BLaER1 treated with 17β-estradiol and CSF1 and Interleukin-3, amounts not matched to agents 10 nM and 100 nM (cell line): Measurements from ENCODE around the gene FAM135A.
A peak's percentile ranks its signal among the peaks of the same experiment; 100 is the strongest.
"Not testable (repeated sequence)": the region's sequence is repeated elsewhere in the genome, so short reads cannot be mapped to it uniquely, and the experiment has no call there.

Experiments used
- H3K27ac ChIP-seq, 11 experiments: shearing (Covaris generic); formaldehyde crosslinking; 2 replicates each; pipeline ENCODE4 v1.8.1; 2022
- H3K27me3 ChIP-seq, 11 experiments: shearing (Covaris generic); formaldehyde crosslinking; 2 replicates each; pipeline ENCODE4 v1.8.1; 2022
- H3K36me3 ChIP-seq, 11 experiments: shearing (Covaris generic); formaldehyde crosslinking; 2 replicates each; pipeline ENCODE4 v1.8.1; 2022
- H3K4me1 ChIP-seq, 10 experiments: shearing (Covaris generic); formaldehyde crosslinking; 2 replicates each; pipeline ENCODE4 v1.8.1; 2022
- H3K4me2 ChIP-seq, 11 experiments: shearing (Covaris generic); formaldehyde crosslinking; 2 replicates each; pipeline ENCODE4 v1.8.1; 2022
- H3K4me3 ChIP-seq, 10 experiments: shearing (Covaris generic); formaldehyde crosslinking; 2 replicates each; pipeline ENCODE4 v1.8.1; 2022
- H3K9ac ChIP-seq, 11 experiments: shearing (Covaris generic); formaldehyde crosslinking; 2 replicates each; pipeline ENCODE4 v1.8.1; 2022
- H3K9me3 ChIP-seq, 11 experiments: shearing (Covaris generic); formaldehyde crosslinking; replicated peaks in 1 of 11; 2 replicates each; pipeline ENCODE4 v1.8.1; 2022
- H4K20me1 ChIP-seq, 11 experiments: shearing (Covaris generic); formaldehyde crosslinking; 2 replicates each; pipeline ENCODE4 v1.8.1; 2022
- Cebpa-rat ChIP-seq, 11 experiments: shearing (Covaris generic); IDR thresholded peaks; 2 replicates each; pipeline ENCODE4 v1.8.1; 2022

Gene FAM135A

GRCh38 chr6:70459235-70459634 lies 45.9 kb downstream of the FAM135A start:
- Histone ChIP-seq H3K4me3 (no peak overlapping the region), H3K4me2 (no peak overlapping the region), H3K9me3 (peaks cover 0 to 7% (median 0%) of the 10 kb centered on the region in 11 experiments; a peak in 4 of 22 replicates), H3K27ac (no peak overlapping the region), H3K36me3 (peaks cover 7 to 82% (median 47%) of the 10 kb centered on the region in 11 experiments; a peak in 21 of 22 replicates), H4K20me1 (peaks cover 0 to 27% (median 0%) of the 10 kb centered on the region in 11 experiments; a peak in 4 of 22 replicates), H3K27me3 (no peaks in the 10 kb centered on the region), H3K4me1 (no peaks in the 10 kb centered on the region), H3K9ac (no peak overlapping the region)
- TF ChIP-seq Cebpa-rat (IDR thresholded peaks at IDR 0.05): no peak

DNA sequence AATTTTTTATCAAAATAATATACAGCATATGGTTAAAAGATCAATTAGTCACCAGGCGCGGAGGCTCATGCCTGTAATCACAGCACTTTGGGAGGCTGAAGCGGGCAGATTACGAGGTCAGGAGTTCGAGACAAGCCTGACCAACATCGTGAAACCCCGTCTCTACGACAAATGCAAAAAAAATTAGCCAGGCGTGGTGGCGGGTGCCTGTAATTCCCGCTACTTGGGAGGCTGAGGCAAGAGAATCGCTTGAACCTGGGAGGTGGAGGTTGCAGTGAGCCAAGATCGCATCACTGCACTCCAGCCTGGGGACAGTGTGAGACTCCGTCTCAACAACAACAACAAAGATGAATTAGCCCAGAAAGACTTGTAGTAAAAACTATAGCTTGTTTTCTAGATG lies 46.4 kb downstream of the FAM135A start:
- not testable (repeated sequence) for H3K4me1 ChIP-seq, H3K9me3 ChIP-seq, H3K9ac ChIP-seq, H3K27me3 ChIP-seq, H3K4me3 ChIP-seq, H3K4me2 ChIP-seq, H3K27ac ChIP-seq
- Histone ChIP-seq H4K20me1 (peaks cover 0 to 27% (median 0%) of the 10 kb centered on the region in 11 experiments; a peak in 4 of 22 replicates), H3K36me3 (peaks cover 7 to 85% (median 45%) of the 10 kb centered on the region in 11 experiments; a peak in 21 of 22 replicates)

DNA sequence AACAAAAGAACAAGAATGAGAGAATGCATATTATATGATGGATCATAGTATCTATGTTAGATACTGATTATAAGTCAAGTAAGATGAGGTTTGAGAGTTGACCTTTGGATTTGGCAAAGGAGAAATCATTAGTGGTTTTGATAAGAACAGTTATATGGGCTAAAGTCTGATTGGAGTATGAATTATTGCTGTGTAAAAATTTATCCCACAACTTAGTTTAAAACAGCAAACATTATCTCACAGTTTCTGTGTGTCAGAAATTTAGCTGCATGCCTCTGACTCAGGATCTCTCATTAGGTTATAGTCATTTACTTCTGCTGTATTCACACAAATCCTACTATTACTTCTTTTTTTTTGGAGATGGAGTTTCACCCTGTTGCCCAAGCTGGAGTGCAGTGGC lies 56.7 kb downstream of the FAM135A start:
- Histone ChIP-seq H3K9me3 (peaks cover 0 to 13% (median 9%) of the 10 kb centered on the region in 11 experiments; a peak in 6 of 22 replicates), H3K9ac (no peak overlapping the region), H4K20me1 (peaks cover 0 to 16% (median 0%) of the 10 kb centered on the region in 11 experiments; a peak in 3 of 22 replicates), H3K36me3 (peaks cover 47 to 100% (median 80%) of the 10 kb centered on the region in 11 experiments), H3K27me3 (no peaks in the 10 kb centered on the region), H3K4me2 (no peak overlapping the region), H3K27ac (no peak overlapping the region), H3K4me3 (no peak overlapping the region), H3K4me1 (no peaks in the 10 kb centered on the region)
- TF ChIP-seq Cebpa-rat (IDR thresholded peaks at IDR 0.05): no peak

DNA sequence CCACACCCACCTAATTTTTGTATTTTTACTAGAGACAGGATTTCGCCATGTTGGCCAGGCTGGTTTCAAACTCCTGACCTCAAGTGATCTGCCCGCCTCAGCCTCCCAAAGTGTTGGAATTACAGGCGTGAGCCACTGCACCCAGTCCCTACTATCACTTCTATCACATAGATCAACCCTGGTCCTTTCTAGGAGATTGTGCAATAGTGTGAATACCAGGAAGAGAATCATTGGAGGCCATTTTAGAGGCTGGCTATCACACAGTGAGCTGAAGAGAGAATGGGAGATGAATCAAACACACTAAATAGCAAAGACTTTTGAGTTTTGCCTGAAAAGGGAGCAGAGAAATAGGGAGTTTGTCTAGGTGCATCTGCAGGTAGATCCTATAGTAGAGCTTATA lies 57.2 kb downstream of the FAM135A start:
- H3K4me3 ChIP-seq, H3K27ac ChIP-seq, H3K4me2 ChIP-seq, H3K9ac ChIP-seq, H3K4me1 ChIP-seq, H3K27me3 ChIP-seq: not testable (repeated sequence)
- peaks cover 0 to 16% (median 0%) of the 10 kb centered on the region in 11 experiments; a peak in 3 of 22 replicates for H4K20me1 ChIP-seq
- peaks cover 0 to 11% (median 6%) of the 10 kb centered on the region in 11 experiments; a peak in 6 of 22 replicates for H3K9me3 ChIP-seq
- peaks cover 43 to 100% (median 77%) of the 10 kb centered on the region in 11 experiments for H3K36me3 ChIP-seq
- TF ChIP-seq Cebpa-rat (IDR thresholded peaks at IDR 0.05): peak in 4 of 11 experiments; percentile 28 to 57 (median 34); a peak in 3 of 22 replicates

DNA sequence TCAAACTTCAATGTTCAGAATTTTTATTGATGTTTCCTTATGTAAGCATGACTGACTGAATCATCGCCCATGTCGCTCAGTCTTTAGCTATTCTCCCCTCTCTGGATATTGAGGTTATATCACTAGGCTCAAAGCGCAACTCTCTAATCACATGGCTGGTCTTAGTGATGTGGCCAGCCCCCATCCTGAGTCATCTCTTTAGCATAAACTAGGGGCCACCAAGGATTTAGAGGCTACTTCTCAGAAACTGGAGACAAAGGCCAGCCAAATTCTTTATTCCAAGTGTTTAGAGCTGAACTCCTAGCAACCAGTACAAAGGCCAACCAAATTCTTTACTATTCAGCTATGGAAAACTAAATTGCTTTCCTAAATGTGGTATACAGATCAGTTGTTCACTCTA lies 61.4 kb downstream of the FAM135A start:
- Histone ChIP-seq H3K4me2 (no peak overlapping the region), H3K9me3 (peaks cover 0 to 4% (median 0%) of the 10 kb centered on the region in 11 experiments; a peak in 3 of 22 replicates), H3K36me3 (peaks cover 44 to 98% (median 72%) of the 10 kb centered on the region in 11 experiments)

GRCh38 chr6:70479236-70479635 lies 65.9 kb downstream of the FAM135A start:
- H3K36me3 ChIP-seq: peaks cover 22 to 93% (median 50%) of the 10 kb centered on the region in 11 experiments
- no peak overlapping the region for H3K4me2 ChIP-seq
- H3K9me3 ChIP-seq: peaks cover 0 to 4% (median 0%) of the 10 kb centered on the region in 11 experiments; a peak in 3 of 22 replicates
- no peak overlapping the region for H3K27ac ChIP-seq
- H3K4me3 ChIP-seq: no peak overlapping the region
- H3K27me3 ChIP-seq: no peaks in the 10 kb centered on the region
- no peak for TF ChIP-seq Cebpa-rat (IDR thresholded peaks at IDR 0.05)
- H3K4me1 ChIP-seq: no peaks in the 10 kb centered on the region
- H3K9ac ChIP-seq: no peak overlapping the region
- peaks cover 0 to 5% (median 0%) of the 10 kb centered on the region in 11 experiments; a peak in 3 of 22 replicates for H4K20me1 ChIP-seq

More for the DNA sequence above, 61.4 kb downstream of the FAM135A start:
- no peaks in the 10 kb centered on the region for H3K27me3 ChIP-seq
- H3K27ac ChIP-seq: no peak overlapping the region
- H3K4me1 ChIP-seq: no peaks in the 10 kb centered on the region
- H4K20me1 ChIP-seq: peaks cover 0 to 16% (median 0%) of the 10 kb centered on the region in 11 experiments; a peak in 2 of 22 replicates
- no peak overlapping the region for H3K4me3 ChIP-seq
- TF ChIP-seq Cebpa-rat (IDR thresholded peaks at IDR 0.05): no peak
- no peak overlapping the region for H3K9ac ChIP-seq

DNA sequence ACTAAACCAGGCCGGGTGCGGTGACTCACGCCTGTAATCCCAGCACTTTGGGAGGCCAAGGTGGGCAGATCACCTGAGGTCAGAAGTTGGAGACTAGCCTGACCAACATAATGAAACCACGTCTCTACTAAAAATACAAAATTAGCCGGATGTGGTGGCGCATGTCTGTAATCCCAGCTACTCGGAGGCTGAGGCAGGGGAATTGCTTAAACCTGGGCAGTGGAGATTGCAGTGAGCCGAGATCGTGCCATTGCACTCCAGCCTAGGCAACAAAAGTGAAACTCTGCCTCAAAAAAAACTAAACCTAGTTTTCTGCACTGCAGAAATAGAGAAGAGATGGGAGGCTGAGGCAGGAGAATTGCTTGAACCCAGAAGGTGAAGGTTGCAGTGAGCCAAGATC lies 73.3 kb downstream of the FAM135A start:
- H3K4me3 ChIP-seq, H3K4me2 ChIP-seq, H3K27ac ChIP-seq, H4K20me1 ChIP-seq, H3K9me3 ChIP-seq, H3K4me1 ChIP-seq, H3K9ac ChIP-seq, H3K27me3 ChIP-seq: not testable (repeated sequence)
- peaks cover 11 to 71% (median 26%) of the 10 kb centered on the region in 11 experiments; a peak in 20 of 22 replicates for H3K36me3 ChIP-seq

- no peak overlapping the region for H3K27ac ChIP-seq
- no peaks in the 10 kb centered on the region for H3K9me3 ChIP-seq
- TF ChIP-seq Cebpa-rat (IDR thresholded peaks at IDR 0.05): no peak
- no peak overlapping the region for H3K4me2 ChIP-seq
- no peak overlapping the region for H3K9ac ChIP-seq
- H3K4me3 ChIP-seq: no peak overlapping the region
- peaks cover 4 to 61% (median 13%) of the 10 kb centered on the region in 11 experiments; a peak in 18 of 22 replicates for H3K36me3 ChIP-seq
- H3K27me3 ChIP-seq: no peaks in the 10 kb centered on the region
- no peaks in the 10 kb centered on the region; a peak in 1 of 22 replicates for H4K20me1 ChIP-seq
- no peaks in the 10 kb centered on the region for H3K4me1 ChIP-seq
These were observed 76.1 kb downstream of the FAM135A start for GRCh38 chr6:70489364-70489763.

- no peak overlapping the region for H3K9ac ChIP-seq
- H3K9me3 ChIP-seq: peaks cover 11 to 37% (median 17%) of the 10 kb centered on the region in 11 experiments; a peak in 17 of 22 replicates
- H3K36me3 ChIP-seq: peaks cover 0 to 64% (median 9%) of the 10 kb centered on the region in 11 experiments; a peak in 16 of 22 replicates
- no peak overlapping the region for H3K4me2 ChIP-seq
- H3K4me3 ChIP-seq: no peak overlapping the region
- no peak for TF ChIP-seq Cebpa-rat (IDR thresholded peaks at IDR 0.05)
- no peaks in the 10 kb centered on the region for H3K27me3 ChIP-seq
- H4K20me1 ChIP-seq: no peaks in the 10 kb centered on the region
- no peaks in the 10 kb centered on the region for H3K4me1 ChIP-seq
- no peak overlapping the region for H3K27ac ChIP-seq
These were observed 81.5 kb downstream of the FAM135A start for GRCh38 chr6:70494833-70495232.

DNA sequence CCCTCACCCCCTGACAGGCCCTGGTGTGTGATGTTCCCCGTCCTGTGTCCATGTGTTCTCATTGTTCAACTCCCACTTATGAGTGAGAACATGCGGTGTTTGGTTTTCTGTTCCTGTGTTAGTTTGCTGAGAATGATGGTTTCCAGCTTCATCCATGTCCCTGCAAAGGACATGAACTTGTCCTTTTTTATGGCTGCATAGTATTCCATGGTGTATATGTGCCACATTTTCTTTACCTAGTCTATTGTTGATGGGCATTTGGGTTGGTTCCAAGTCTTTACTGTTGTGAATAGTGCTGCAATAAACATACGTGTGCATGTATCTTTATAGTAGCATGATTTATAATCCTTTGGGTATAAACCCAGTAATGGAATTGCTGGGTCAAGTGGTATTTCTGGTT lies 82.5 kb downstream of the FAM135A start:
- Histone ChIP-seq H3K9me3 (peaks cover 12 to 43% (median 24%) of the 10 kb centered on the region in 11 experiments; a peak in 18 of 22 replicates), H3K36me3 (peaks cover 7 to 72% (median 18%) of the 10 kb centered on the region in 11 experiments; a peak in 20 of 22 replicates)
- not testable (repeated sequence) for H3K4me1 ChIP-seq, H3K4me2 ChIP-seq, H4K20me1 ChIP-seq, H3K27ac ChIP-seq, H3K27me3 ChIP-seq, H3K4me3 ChIP-seq, H3K9ac ChIP-seq
